Keratinocyte (primary cell): ENCODE data around the gene ZMYND8. TPM values are rescaled to one million over a fixed set of nuclear protein-coding genes. Genes with fewer than 3 reads are reported as not detected.

Experiments used
- DNase-seq: peaks from one replicate; pipeline ENCODE4 v3.0.0-alpha.2; 2011; ENCODE audit warnings: low read depth, missing footprints, low spot score
- FAIRE-seq: peaks from 2 replicates; lab custom pipeline; 2011; peaks lifted over from hg19 to GRCh38; lab: Jason Lieb, UNC
- H2AFZ ChIP-seq: 2 replicates; pipeline ENCODE4 v1.6.0; 2012; ENCODE audit warnings: low read length, control low read depth, inconsistent platforms; ENCODE audit not compliant: control insufficient read depth
- H3K27ac ChIP-seq: 2 replicates; pipeline ENCODE4 v1.5.1; 2011; ENCODE audit warnings: low read length; ENCODE audit not compliant: control insufficient read depth, insufficient read depth
- H3K27me3 ChIP-seq: 3 replicates; pipeline ENCODE4 v1.6.0; 2011; ENCODE audit warnings: low read length; ENCODE audit not compliant: control insufficient read depth, insufficient read depth; ENCODE audit errors: extremely low read depth
- H3K36me3 ChIP-seq, 2 experiments: 2 replicates in 1 of 2; 3 replicates in 1 of 2; pipeline ENCODE4 v1.5.1; 2011; ENCODE audit warnings: low read length in 2 of 2, mild to moderate bottlenecking in 1 of 2; ENCODE audit not compliant: control insufficient read depth in 2 of 2, insufficient read depth in 2 of 2; ENCODE audit errors: extremely low read depth in 1 of 2
- H3K4me1 ChIP-seq: 3 replicates; pipeline ENCODE4 v1.5.1; 2011; ENCODE audit warnings: low read length; ENCODE audit not compliant: control insufficient read depth, insufficient read depth; ENCODE audit errors: extremely low read depth
- H3K4me2 ChIP-seq: 3 replicates; pipeline ENCODE4 v1.6.0; 2011; ENCODE audit warnings: low read depth, low read length; ENCODE audit not compliant: control insufficient read depth, insufficient read depth; ENCODE audit errors: extremely low read depth
- H3K4me3 ChIP-seq, 3 experiments: fragments of 200-600 bp in 1 of 3; sonication (generic) in 1 of 3; 2 replicates in 2 of 3; 3 replicates in 1 of 3; pipeline ENCODE4 v1.5.1; 2011 to 2016; ENCODE audit warnings: low read length in 3 of 3, mild to moderate bottlenecking in 3 of 3, control low read depth in 2 of 3, inconsistent platforms in 1 of 3, low read depth in 1 of 3, mixed read lengths in 1 of 3, mixed run types in 1 of 3, moderate library complexity in 1 of 3; ENCODE audit not compliant: control insufficient read depth in 2 of 3, insufficient read depth in 2 of 3; ENCODE audit errors: extremely low read depth in 1 of 3
- H3K79me2 ChIP-seq: 2 replicates; pipeline ENCODE4 v1.6.0; 2012; ENCODE audit warnings: low read length; ENCODE audit not compliant: control insufficient read depth, insufficient read depth
- H3K9ac ChIP-seq: 3 replicates; pipeline ENCODE4 v1.6.0; 2011; ENCODE audit warnings: low read length; ENCODE audit not compliant: control insufficient read depth, insufficient read depth; ENCODE audit errors: extremely low read depth
- H3K9me1 ChIP-seq: 3 replicates; pipeline ENCODE4 v1.6.0; 2011; ENCODE audit warnings: low read length; ENCODE audit not compliant: control insufficient read depth, insufficient read depth; ENCODE audit errors: extremely low read depth
- H3K9me3 ChIP-seq: 2 replicates; pipeline ENCODE4 v1.5.1; 2012; ENCODE audit warnings: low read depth, low read length; ENCODE audit not compliant: control insufficient read depth
- H4K20me1 ChIP-seq: 3 replicates; pipeline ENCODE4 v1.6.0; 2011; ENCODE audit warnings: low read length; ENCODE audit not compliant: control insufficient read depth, insufficient read depth; ENCODE audit errors: extremely low read depth
- CTCF ChIP-seq, 3 experiments: IDR thresholded peaks in 1 of 3; conservative IDR thresholded peaks in 1 of 3; optimal IDR thresholded peaks in 1 of 3; 2 replicates in 2 of 3; 3 replicates in 1 of 3; pipeline versions ENCODE3 to v1.5.1; 2011; ENCODE audit warnings: low read length in 3 of 3, mild to moderate bottlenecking in 3 of 3, moderate library complexity in 2 of 3, control low read depth in 1 of 3, inconsistent platforms in 1 of 3; ENCODE audit not compliant: insufficient read depth in 2 of 3; ENCODE audit errors: extremely low read depth in 1 of 3
- EZH2 ChIP-seq: IDR thresholded peaks from one replicate; pipeline ENCODE4 v1.6.1; 2012; ENCODE audit warnings: inconsistent platforms, mild to moderate bottlenecking, low read length, moderate library complexity
- dilution Hi-C: fragments of 300-500 bp; cut with MboI; formaldehyde crosslinking; loops from one replicate; pipeline ENCODE4 v1.7.0; 2020; ENCODE audit warnings: low sequenced_read_pairs; ENCODE audit not compliant: extremely low pct_ligation_motif_present
- polyA plus RNA-seq, 5 experiments: library from polyadenylated mRNA; depleted of rRNA in 3 of 5; stranded (reverse) in 3 of 5; stranded (forward) in 1 of 5; unstranded in 1 of 5; fragments of >200 nt; gene quantifications; 1 replicate in 1 of 5; 2 replicates in 3 of 5; 3 replicates in 1 of 5; pipeline versions ENCODE4 v1.2.1 to v1.2.3, GENCODE V29; 2011 to 2012; ENCODE audit warnings: missing spikeins in 2 of 5, low read depth in 1 of 5, low replicate concordance in 1 of 5

The ZMYND8 gene
- polyA plus RNA-seq, 1 donor (not counting 4 experiments of a cell fraction or from before 2014, with no cell fraction given): 39.8 TPM

- H3K4me3 ChIP-seq: no peak overlapping the region
- DNase-seq: no peak
These were observed 106.1 kb downstream of the ZMYND8 start for GRCh38 chr20:47250360-47250759.

GRCh38 chr20:47249913-47250312 is 106.6 kb downstream of the ZMYND8 start:
- TF ChIP-seq EZH2 (no peak), CTCF (optimal IDR thresholded peaks at IDR 0.05 in 1 of 3, IDR thresholded peaks at IDR 0.05 in 1 of 3, conservative IDR thresholded peaks at IDR 0.05 in 1 of 3; ENCODE audit: extremely low read depth in 1 of 3, insufficient read depth in 2 of 3, low read length in 3 of 3) (no peak)

More at GRCh38 chr20:47250360-47250759, 106.1 kb downstream of the ZMYND8 start:
- Histone ChIP-seq H3K9me3 (no peaks in the 10 kb centered on the region), H3K27me3 (no peaks in the 10 kb centered on the region), H3K79me2 (peaks cover 6% of the 10 kb centered on the region), H4K20me1 (no peaks in the 10 kb centered on the region), H3K36me3 (peaks cover 38 to 40% of the 10 kb centered on the region in 2 experiments), H2AFZ (no peak overlapping the region), H3K27ac (no peak overlapping the region), H3K9ac (no peak overlapping the region), H3K4me2 (no peak overlapping the region), H3K4me1 (no peaks in the 10 kb centered on the region), H3K9me1 (no peaks in the 10 kb centered on the region)
- dilution Hi-C loops: no loop called here
- no peak for FAIRE-seq
- TF ChIP-seq CTCF (optimal IDR thresholded peaks at IDR 0.05 in 1 of 3, IDR thresholded peaks at IDR 0.05 in 1 of 3, conservative IDR thresholded peaks at IDR 0.05 in 1 of 3; ENCODE audit: extremely low read depth in 1 of 3, insufficient read depth in 2 of 3, low read length in 3 of 3) (no peak), EZH2 (no peak)

More at GRCh38 chr20:47249913-47250312, 106.6 kb downstream of the ZMYND8 start:
- Histone ChIP-seq H3K4me1 (no peaks in the 10 kb centered on the region), H3K9me1 (no peaks in the 10 kb centered on the region), H4K20me1 (no peaks in the 10 kb centered on the region), H3K9ac (no peak overlapping the region), H3K9me3 (no peaks in the 10 kb centered on the region), H2AFZ (no peak overlapping the region), H3K36me3 (peaks cover 38 to 40% of the 10 kb centered on the region in 2 experiments), H3K27ac (no peak overlapping the region), H3K27me3 (no peaks in the 10 kb centered on the region), H3K79me2 (peaks cover 6% of the 10 kb centered on the region), H3K4me2 (no peak overlapping the region), H3K4me3 (no peak overlapping the region)
- no peak for DNase-seq
- dilution Hi-C loops: no loop called here
- no peak for FAIRE-seq
